Measurements from ENCODE around the gene HSD17B4.
"Not testable (repeated sequence)": the region's sequence is repeated elsewhere in the genome, so short reads cannot be mapped to it uniquely, and the experiment has no call there.

Gene HSD17B4

DNA sequence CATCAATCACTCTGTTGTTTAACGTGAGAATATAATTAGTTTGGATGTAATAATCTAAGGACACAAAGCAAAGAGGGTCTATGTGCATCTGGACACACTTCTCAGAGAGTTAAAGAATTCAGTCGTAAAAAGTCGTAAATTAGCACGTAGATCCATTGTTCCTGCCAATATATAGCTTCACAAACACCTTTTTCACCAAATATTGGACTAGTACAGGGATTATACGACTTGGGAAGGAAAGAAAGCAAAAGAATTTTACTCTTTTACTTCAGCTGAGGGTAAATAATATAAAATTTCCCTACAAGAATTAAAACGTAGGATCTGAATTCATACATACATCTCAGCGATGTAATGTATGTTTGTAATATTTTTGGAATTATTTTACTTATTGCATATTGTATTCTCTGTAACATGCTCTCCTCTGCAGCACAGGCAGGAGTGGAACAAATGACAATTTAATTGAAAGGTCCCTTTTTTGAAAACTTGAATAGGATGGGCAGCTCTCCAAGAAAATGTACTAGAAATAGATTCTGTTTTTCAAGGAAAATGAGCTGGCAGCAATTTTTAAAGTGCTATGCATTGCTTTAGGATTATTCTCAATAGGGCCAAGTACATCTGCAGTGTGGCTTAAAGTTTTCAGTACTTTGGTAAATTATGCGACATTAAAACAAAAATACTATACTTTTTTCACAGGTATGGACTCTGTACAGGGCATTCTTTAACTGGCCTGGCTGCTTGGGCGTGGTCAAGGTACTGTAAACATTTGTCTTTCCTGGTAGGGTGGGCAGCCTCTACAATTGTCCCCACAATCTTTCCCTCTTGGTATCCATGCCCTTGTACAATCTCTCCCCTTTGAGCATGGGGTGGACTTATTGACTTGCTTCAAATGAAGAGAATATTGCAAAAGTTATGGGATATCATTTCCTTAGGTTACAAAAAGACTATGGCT is 39.7 kb upstream of the HSD17B4 start:
- peaks cover 0 to 12% of the 10 kb centered on the region in 2 donors for H3K4me1 ChIP-seq (ENCODE audit: control insufficient read depth in 1 of 2, insufficient read depth in 2 of 2, low read length in 2 of 2)
- H3K9ac ChIP-seq (ENCODE audit: low read depth in 1 of 2, low read length in 2 of 2) = no peak overlapping the region
- H3K4me3 ChIP-seq (ENCODE audit: low read depth in 1 of 2, low read length in 2 of 2) = peak overlapping the region in 1 of 2 donors; percentile 61
- no peaks in the 10 kb centered on the region for H3K27me3 ChIP-seq (ENCODE audit: control insufficient read depth in 1 of 2, insufficient read depth in 2 of 2, low read length in 2 of 2)
- H3K9me3 ChIP-seq (ENCODE audit: control insufficient read depth in 1 of 2, low read length in 2 of 2) = no peaks in the 10 kb centered on the region
- H3K36me3 ChIP-seq (ENCODE audit: control insufficient read depth in 1 of 2, insufficient read depth in 2 of 2, low read length in 2 of 2) = no peaks in the 10 kb centered on the region
- no peak overlapping the region for H3K27ac ChIP-seq (ENCODE audit: low read depth, low read length)

GRCh38 chr5:119414124-119414734 is 38.1 kb upstream of the HSD17B4 start:
- not testable (repeated sequence) for H3K27ac ChIP-seq (ENCODE audit: low read depth, low read length); H3K27me3 ChIP-seq (ENCODE audit: control insufficient read depth in 1 of 2, insufficient read depth in 2 of 2, low read length in 2 of 2); H3K4me3 ChIP-seq (ENCODE audit: low read depth in 1 of 2, low read length in 2 of 2); H3K36me3 ChIP-seq (ENCODE audit: control insufficient read depth in 1 of 2, insufficient read depth in 2 of 2, low read length in 2 of 2); H3K9me3 ChIP-seq (ENCODE audit: control insufficient read depth in 1 of 2, low read length in 2 of 2); H3K9ac ChIP-seq (ENCODE audit: low read depth in 1 of 2, low read length in 2 of 2)
- peaks cover 0 to 21% of the 10 kb centered on the region in 2 donors for H3K4me1 ChIP-seq (ENCODE audit: control insufficient read depth in 1 of 2, insufficient read depth in 2 of 2, low read length in 2 of 2)

DNA sequence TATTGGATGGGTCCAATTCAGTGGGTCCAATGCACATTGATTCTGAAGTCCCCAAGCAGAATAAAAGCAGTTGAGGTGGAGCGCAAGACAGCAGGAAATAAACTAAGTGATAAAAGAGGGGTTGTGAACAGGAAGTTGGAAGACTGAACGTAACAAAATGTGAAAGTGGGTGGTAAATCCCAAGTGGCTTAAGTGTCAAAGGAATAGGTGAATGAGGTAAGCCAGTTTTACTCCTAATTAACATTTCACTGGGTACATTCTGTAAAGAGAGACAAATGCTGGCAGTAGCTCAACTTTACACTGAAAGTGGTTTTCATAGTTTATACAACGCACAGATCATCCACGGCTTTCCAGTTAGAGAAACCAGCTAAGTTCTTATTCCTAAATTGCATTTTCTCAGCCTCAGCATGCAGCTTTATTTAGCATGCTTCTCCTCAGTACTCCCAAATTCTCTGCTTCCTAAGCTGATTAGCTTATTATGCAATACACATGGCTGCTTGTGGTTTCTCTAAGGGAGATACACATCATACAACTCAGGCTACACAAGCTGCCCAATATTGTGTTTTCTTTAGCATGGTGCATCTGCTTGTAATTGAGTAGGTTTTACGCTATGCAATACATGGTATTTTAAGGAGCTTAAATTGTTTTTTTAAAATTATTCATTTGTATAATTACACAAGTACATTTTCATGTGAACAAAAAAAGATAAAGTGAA is 34.2 kb upstream of the HSD17B4 start:
- H3K4me3 ChIP-seq (ENCODE audit: low read depth in 1 of 2, low read length in 2 of 2) = no peak overlapping the region
- H3K9ac ChIP-seq (ENCODE audit: low read depth in 1 of 2, low read length in 2 of 2) = no peak overlapping the region
- H3K27ac ChIP-seq (ENCODE audit: low read depth, low read length) = no peak overlapping the region
- no peaks in the 10 kb centered on the region for H3K36me3 ChIP-seq (ENCODE audit: control insufficient read depth in 1 of 2, insufficient read depth in 2 of 2, low read length in 2 of 2)
- H3K9me3 ChIP-seq (ENCODE audit: control insufficient read depth in 1 of 2, low read length in 2 of 2) = no peaks in the 10 kb centered on the region
- H3K27me3 ChIP-seq (ENCODE audit: control insufficient read depth in 1 of 2, insufficient read depth in 2 of 2, low read length in 2 of 2) = no peaks in the 10 kb centered on the region
- H3K4me1 ChIP-seq (ENCODE audit: control insufficient read depth in 1 of 2, insufficient read depth in 2 of 2, low read length in 2 of 2) = peaks cover 0 to 9% of the 10 kb centered on the region in 2 donors

- no peak overlapping the region for H3K27ac ChIP-seq (ENCODE audit: low read depth, low read length)
- no peaks in the 10 kb centered on the region for H3K36me3 ChIP-seq (ENCODE audit: control insufficient read depth in 1 of 2, insufficient read depth in 2 of 2, low read length in 2 of 2)
- no peak overlapping the region for H3K4me3 ChIP-seq (ENCODE audit: low read depth in 1 of 2, low read length in 2 of 2)
- H3K27me3 ChIP-seq (ENCODE audit: control insufficient read depth in 1 of 2, insufficient read depth in 2 of 2, low read length in 2 of 2) = no peaks in the 10 kb centered on the region
- no peak overlapping the region for H3K9ac ChIP-seq (ENCODE audit: low read depth in 1 of 2, low read length in 2 of 2)
- H3K9me3 ChIP-seq (ENCODE audit: control insufficient read depth in 1 of 2, low read length in 2 of 2) = no peaks in the 10 kb centered on the region
- peaks cover 0 to 9% of the 10 kb centered on the region in 2 donors for H3K4me1 ChIP-seq (ENCODE audit: control insufficient read depth in 1 of 2, insufficient read depth in 2 of 2, low read length in 2 of 2)
Measured at GRCh38 chr5:119418606-119419100, 33.6 kb upstream of the HSD17B4 start.

DNA sequence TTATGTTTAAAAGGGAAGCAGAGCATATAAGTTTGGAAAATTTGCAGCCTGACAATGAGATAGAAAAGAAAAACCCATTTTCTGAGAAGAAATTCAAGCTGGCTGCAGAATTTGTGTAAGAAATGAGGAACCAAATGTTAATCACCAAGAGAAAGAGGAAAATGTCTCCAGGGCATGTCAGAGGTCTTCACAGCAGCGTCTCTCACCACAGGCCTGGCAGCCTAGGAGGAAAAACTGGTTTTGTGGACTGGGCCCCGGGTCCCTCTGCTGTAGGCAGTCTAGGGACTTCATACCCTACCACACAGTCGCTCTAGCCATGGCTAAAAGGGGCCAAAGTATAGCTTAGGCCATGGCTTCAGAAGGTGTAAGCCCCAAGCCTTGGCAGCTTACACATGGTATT is 32.1 kb upstream of the HSD17B4 start:
- Histone ChIP-seq H3K27me3 (ENCODE audit: control insufficient read depth in 1 of 2, insufficient read depth in 2 of 2, low read length in 2 of 2) (no peaks in the 10 kb centered on the region), H3K9ac (ENCODE audit: low read depth in 1 of 2, low read length in 2 of 2) (no peak overlapping the region), H3K9me3 (ENCODE audit: control insufficient read depth in 1 of 2, low read length in 2 of 2) (no peaks in the 10 kb centered on the region), H3K4me3 (ENCODE audit: low read depth in 1 of 2, low read length in 2 of 2) (no peak overlapping the region), H3K4me1 (ENCODE audit: control insufficient read depth in 1 of 2, insufficient read depth in 2 of 2, low read length in 2 of 2) (peaks cover 0 to 9% of the 10 kb centered on the region in 2 donors), H3K27ac (ENCODE audit: low read depth, low read length) (no peak overlapping the region), H3K36me3 (ENCODE audit: control insufficient read depth in 1 of 2, insufficient read depth in 2 of 2, low read length in 2 of 2) (no peaks in the 10 kb centered on the region)

- Histone ChIP-seq H3K9me3 (ENCODE audit: control insufficient read depth in 1 of 2, low read length in 2 of 2) (no peaks in the 10 kb centered on the region), H3K4me3 (ENCODE audit: low read depth in 1 of 2, low read length in 2 of 2) (no peak overlapping the region), H3K4me1 (ENCODE audit: control insufficient read depth in 1 of 2, insufficient read depth in 2 of 2, low read length in 2 of 2) (no peaks in the 10 kb centered on the region), H3K36me3 (ENCODE audit: control insufficient read depth in 1 of 2, insufficient read depth in 2 of 2, low read length in 2 of 2) (no peaks in the 10 kb centered on the region), H3K27ac (ENCODE audit: low read depth, low read length) (no peak overlapping the region), H3K9ac (ENCODE audit: low read depth in 1 of 2, low read length in 2 of 2) (no peak overlapping the region), H3K27me3 (ENCODE audit: control insufficient read depth in 1 of 2, insufficient read depth in 2 of 2, low read length in 2 of 2) (no peaks in the 10 kb centered on the region)
Measured at GRCh38 chr5:119426057-119426456, 26.2 kb upstream of the HSD17B4 start.

GRCh38 chr5:119427060-119427459 is 25.2 kb upstream of the HSD17B4 start:
- no peak overlapping the region for H3K4me3 ChIP-seq (ENCODE audit: low read depth in 1 of 2, low read length in 2 of 2)
- no peak overlapping the region for H3K27ac ChIP-seq (ENCODE audit: low read depth, low read length)
- no peaks in the 10 kb centered on the region for H3K9me3 ChIP-seq (ENCODE audit: control insufficient read depth in 1 of 2, low read length in 2 of 2)
- no peaks in the 10 kb centered on the region for H3K27me3 ChIP-seq (ENCODE audit: control insufficient read depth in 1 of 2, insufficient read depth in 2 of 2, low read length in 2 of 2)
- no peak overlapping the region for H3K9ac ChIP-seq (ENCODE audit: low read depth in 1 of 2, low read length in 2 of 2)
- no peaks in the 10 kb centered on the region for H3K4me1 ChIP-seq (ENCODE audit: control insufficient read depth in 1 of 2, insufficient read depth in 2 of 2, low read length in 2 of 2)
- H3K36me3 ChIP-seq (ENCODE audit: control insufficient read depth in 1 of 2, insufficient read depth in 2 of 2, low read length in 2 of 2) = no peaks in the 10 kb centered on the region

DNA sequence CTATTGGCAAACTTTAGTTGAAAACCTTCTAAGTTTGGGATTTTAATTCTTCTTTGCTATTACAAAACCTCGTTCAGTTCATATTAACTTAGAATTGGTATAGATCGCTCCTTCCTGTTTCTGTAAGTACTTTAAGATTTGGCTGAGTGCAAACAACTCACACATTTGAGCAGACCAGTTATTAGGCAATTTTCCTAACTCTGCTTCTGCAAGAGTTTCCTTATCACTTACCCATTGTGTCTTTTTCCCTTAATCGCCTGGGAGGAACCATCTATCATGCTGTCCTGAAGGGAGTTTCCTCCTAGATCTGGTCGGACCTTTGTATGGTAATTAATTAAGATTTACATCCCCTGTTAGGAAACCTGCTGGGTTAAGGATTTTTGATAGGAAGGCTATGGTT is 24.7 kb upstream of the HSD17B4 start:
- H3K9ac ChIP-seq (ENCODE audit: low read depth in 1 of 2, low read length in 2 of 2); H3K4me3 ChIP-seq (ENCODE audit: low read depth in 1 of 2, low read length in 2 of 2); H3K4me1 ChIP-seq (ENCODE audit: control insufficient read depth in 1 of 2, insufficient read depth in 2 of 2, low read length in 2 of 2); H3K36me3 ChIP-seq (ENCODE audit: control insufficient read depth in 1 of 2, insufficient read depth in 2 of 2, low read length in 2 of 2); H3K9me3 ChIP-seq (ENCODE audit: control insufficient read depth in 1 of 2, low read length in 2 of 2); H3K27ac ChIP-seq (ENCODE audit: low read depth, low read length); H3K27me3 ChIP-seq (ENCODE audit: control insufficient read depth in 1 of 2, insufficient read depth in 2 of 2, low read length in 2 of 2): not testable (repeated sequence)

- not testable (repeated sequence) for H3K4me3 ChIP-seq (ENCODE audit: low read depth in 1 of 2, low read length in 2 of 2); H3K36me3 ChIP-seq (ENCODE audit: control insufficient read depth in 1 of 2, insufficient read depth in 2 of 2, low read length in 2 of 2); H3K9ac ChIP-seq (ENCODE audit: low read depth in 1 of 2, low read length in 2 of 2); H3K4me1 ChIP-seq (ENCODE audit: control insufficient read depth in 1 of 2, insufficient read depth in 2 of 2, low read length in 2 of 2); H3K27ac ChIP-seq (ENCODE audit: low read depth, low read length); H3K27me3 ChIP-seq (ENCODE audit: control insufficient read depth in 1 of 2, insufficient read depth in 2 of 2, low read length in 2 of 2); H3K9me3 ChIP-seq (ENCODE audit: control insufficient read depth in 1 of 2, low read length in 2 of 2)
Measured at GRCh38 chr5:119428166-119428565, 24.1 kb upstream of the HSD17B4 start.

- H3K9ac ChIP-seq (ENCODE audit: low read depth in 1 of 2, low read length in 2 of 2); H3K4me3 ChIP-seq (ENCODE audit: low read depth in 1 of 2, low read length in 2 of 2); H3K27ac ChIP-seq (ENCODE audit: low read depth, low read length); H3K4me1 ChIP-seq (ENCODE audit: control insufficient read depth in 1 of 2, insufficient read depth in 2 of 2, low read length in 2 of 2); H3K9me3 ChIP-seq (ENCODE audit: control insufficient read depth in 1 of 2, low read length in 2 of 2); H3K27me3 ChIP-seq (ENCODE audit: control insufficient read depth in 1 of 2, insufficient read depth in 2 of 2, low read length in 2 of 2); H3K36me3 ChIP-seq (ENCODE audit: control insufficient read depth in 1 of 2, insufficient read depth in 2 of 2, low read length in 2 of 2): not testable (repeated sequence)
Measured at GRCh38 chr5:119428574-119428973, 23.7 kb upstream of the HSD17B4 start.

All from duodenal mucosa (tissue), 2 donors.